WERI-Rb-1 (cell line): Measurements from ENCODE around the gene TMC5.

Source experiments
- DNase-seq: peaks from one replicate; pipeline ENCODE4 v3.0.0-alpha.2; 2020
- H3K27ac ChIP-seq: fragments of 250-450 bp; sonication (Bioruptor Pico); 2 replicates; pipeline ENCODE4 v1.5.1; 2020; ENCODE audit warnings: mild to moderate bottlenecking, moderate library complexity
- H3K27me3 ChIP-seq: fragments of 250-450 bp; sonication (Bioruptor Pico); 2 replicates; pipeline ENCODE4 v1.5.1; 2021; ENCODE audit warnings: mild to moderate bottlenecking, low read depth, moderate library complexity; ENCODE audit not compliant: insufficient read depth, severe bottlenecking
- H3K36me3 ChIP-seq: fragments of 250-450 bp; sonication (Bioruptor Pico); 2 replicates; pipeline ENCODE4 v1.5.1; 2020; ENCODE audit warnings: mild to moderate bottlenecking, moderate library complexity
- H3K4me3 ChIP-seq: 2 replicates; pipeline ENCODE4 v1.5.1; 2011; ENCODE audit warnings: low read depth, mild to moderate bottlenecking, control low read depth, low read length
- H3K9me3 ChIP-seq: fragments of 250-450 bp; sonication (Bioruptor Pico); 2 replicates; pipeline ENCODE4 v1.5.1; 2021; ENCODE audit warnings: mild to moderate bottlenecking, moderate library complexity; ENCODE audit not compliant: severe bottlenecking
- TF ChIP-seq, protein P1 (sequence below): IDR thresholded peaks from 2 replicates; pipeline ENCODE4 v1.5.1; 2011; ENCODE audit warnings: low read depth, mild to moderate bottlenecking, control low read depth, inconsistent platforms, low read length

TMC5 gene

DNA sequence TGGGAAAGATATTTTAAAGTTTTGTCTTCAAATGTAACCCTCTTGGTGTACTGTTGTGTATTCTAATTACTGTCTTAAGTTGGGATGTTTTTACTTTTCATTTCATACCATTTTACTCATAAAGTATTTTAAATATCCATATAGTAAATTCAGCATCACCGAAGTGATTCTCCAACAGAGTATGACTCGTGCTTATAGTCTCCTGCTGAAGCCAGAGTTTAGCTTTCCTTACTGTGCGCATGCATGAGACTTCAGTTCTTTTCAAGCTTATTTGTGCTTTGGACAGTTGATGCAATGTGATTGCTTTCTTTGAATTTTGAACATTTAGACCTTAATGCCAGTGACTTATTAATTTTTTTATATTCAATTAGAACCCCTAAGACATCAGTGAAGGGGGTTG is 130.5 kb downstream of the TMC5 start:
- H3K4me3 ChIP-seq = no peak overlapping the region
- H3K36me3 ChIP-seq = peaks cover 59% of the 10 kb centered on the region
- TF ChIP-seq, protein P1, sequence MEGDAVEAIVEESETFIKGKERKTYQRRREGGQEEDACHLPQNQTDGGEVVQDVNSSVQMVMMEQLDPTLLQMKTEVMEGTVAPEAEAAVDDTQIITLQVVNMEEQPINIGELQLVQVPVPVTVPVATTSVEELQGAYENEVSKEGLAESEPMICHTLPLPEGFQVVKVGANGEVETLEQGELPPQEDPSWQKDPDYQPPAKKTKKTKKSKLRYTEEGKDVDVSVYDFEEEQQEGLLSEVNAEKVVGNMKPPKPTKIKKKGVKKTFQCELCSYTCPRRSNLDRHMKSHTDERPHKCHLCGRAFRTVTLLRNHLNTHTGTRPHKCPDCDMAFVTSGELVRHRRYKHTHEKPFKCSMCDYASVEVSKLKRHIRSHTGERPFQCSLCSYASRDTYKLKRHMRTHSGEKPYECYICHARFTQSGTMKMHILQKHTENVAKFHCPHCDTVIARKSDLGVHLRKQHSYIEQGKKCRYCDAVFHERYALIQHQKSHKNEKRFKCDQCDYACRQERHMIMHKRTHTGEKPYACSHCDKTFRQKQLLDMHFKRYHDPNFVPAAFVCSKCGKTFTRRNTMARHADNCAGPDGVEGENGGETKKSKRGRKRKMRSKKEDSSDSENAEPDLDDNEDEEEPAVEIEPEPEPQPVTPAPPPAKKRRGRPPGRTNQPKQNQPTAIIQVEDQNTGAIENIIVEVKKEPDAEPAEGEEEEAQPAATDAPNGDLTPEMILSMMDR = no peak
- H3K27ac ChIP-seq = no peak overlapping the region
- H3K9me3 ChIP-seq = no peaks in the 10 kb centered on the region
- DNase-seq = no peak
- no peaks in the 10 kb centered on the region for H3K27me3 ChIP-seq
